Breast epithelium (tissue), 3 donors: ENCODE measurements around the gene LTV1.
"Not testable (repeated sequence)": the region's sequence is repeated elsewhere in the genome, so short reads cannot be mapped to it uniquely, and the experiment has no call there.

Source experiments
- POLR2A ChIP-seq: fragments of 450-650 bp; IDR thresholded peaks from one replicate; pipeline ENCODE4 v1.6.1; 2016; ENCODE audit warnings: antibody characterized with exemption, mild to moderate bottlenecking, moderate library complexity
- POLR2AphosphoS5 ChIP-seq, 3 donors: sonication (generic); formaldehyde crosslinking; IDR thresholded peaks; one replicate each; pipeline ENCODE4 v1.6.1; 2017; ENCODE audit warnings: antibody characterized with exemption in 3 of 3
- TF ChIP-seq, protein P1 (sequence below), 3 donors: fragments of 450-650 bp; IDR thresholded peaks; one replicate each; pipeline ENCODE4 v1.5.1; 2016 to 2017; ENCODE audit warnings: antibody characterized with exemption in 3 of 3, mild to moderate bottlenecking in 3 of 3, moderate library complexity in 3 of 3

DNA sequence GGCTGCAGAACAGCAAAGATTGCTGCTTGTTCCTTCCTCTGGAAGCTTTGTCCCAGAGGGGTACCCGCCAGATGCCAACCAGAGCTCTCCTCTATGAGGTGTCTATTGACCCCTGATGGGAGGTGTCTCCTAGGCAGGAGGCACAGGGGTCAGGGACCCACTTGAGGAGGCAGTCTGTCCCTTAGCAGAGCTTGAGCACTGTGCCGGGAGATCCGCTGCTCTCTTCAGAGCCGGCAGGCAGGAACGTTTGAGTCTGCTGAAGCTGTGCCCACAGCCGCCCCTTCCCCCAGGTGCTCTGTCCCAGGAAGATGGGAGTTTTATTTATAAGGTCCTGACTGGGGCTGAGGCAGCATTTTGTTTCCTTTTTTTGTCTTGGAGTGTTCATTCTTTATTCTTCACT lies 13.6 kb downstream of the LTV1 start:
- TF ChIP-seq POLR2A; POLR2AphosphoS5 (IDR thresholded peaks at IDR 0.05): not testable (repeated sequence)
- TF ChIP-seq, protein P1, sequence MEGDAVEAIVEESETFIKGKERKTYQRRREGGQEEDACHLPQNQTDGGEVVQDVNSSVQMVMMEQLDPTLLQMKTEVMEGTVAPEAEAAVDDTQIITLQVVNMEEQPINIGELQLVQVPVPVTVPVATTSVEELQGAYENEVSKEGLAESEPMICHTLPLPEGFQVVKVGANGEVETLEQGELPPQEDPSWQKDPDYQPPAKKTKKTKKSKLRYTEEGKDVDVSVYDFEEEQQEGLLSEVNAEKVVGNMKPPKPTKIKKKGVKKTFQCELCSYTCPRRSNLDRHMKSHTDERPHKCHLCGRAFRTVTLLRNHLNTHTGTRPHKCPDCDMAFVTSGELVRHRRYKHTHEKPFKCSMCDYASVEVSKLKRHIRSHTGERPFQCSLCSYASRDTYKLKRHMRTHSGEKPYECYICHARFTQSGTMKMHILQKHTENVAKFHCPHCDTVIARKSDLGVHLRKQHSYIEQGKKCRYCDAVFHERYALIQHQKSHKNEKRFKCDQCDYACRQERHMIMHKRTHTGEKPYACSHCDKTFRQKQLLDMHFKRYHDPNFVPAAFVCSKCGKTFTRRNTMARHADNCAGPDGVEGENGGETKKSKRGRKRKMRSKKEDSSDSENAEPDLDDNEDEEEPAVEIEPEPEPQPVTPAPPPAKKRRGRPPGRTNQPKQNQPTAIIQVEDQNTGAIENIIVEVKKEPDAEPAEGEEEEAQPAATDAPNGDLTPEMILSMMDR (IDR thresholded peaks at IDR 0.05), result not testable (repeated sequence)
